ENCODE data around the gene SCAPER.

DNA sequence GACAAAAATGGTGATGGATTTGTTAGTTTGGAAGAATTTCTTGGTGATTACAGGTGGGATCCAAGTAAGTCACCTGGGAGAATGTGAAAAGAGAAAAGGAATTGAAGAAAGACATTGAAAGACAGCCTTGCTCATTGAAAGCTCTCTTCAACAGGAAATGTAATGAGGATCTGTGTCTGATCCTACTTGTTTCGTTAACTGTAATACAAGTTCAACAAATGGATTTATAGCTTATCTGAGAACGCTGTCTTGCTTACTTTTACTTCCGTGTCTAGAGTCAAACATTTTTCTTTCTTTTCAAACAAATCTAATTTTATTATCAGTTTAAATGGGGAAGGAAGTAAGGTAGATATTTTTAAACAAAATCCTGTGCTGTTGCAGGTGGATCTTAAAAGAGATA, 42.3 kb upstream of the SCAPER start:
- TF ChIP-seq, protein P1, sequence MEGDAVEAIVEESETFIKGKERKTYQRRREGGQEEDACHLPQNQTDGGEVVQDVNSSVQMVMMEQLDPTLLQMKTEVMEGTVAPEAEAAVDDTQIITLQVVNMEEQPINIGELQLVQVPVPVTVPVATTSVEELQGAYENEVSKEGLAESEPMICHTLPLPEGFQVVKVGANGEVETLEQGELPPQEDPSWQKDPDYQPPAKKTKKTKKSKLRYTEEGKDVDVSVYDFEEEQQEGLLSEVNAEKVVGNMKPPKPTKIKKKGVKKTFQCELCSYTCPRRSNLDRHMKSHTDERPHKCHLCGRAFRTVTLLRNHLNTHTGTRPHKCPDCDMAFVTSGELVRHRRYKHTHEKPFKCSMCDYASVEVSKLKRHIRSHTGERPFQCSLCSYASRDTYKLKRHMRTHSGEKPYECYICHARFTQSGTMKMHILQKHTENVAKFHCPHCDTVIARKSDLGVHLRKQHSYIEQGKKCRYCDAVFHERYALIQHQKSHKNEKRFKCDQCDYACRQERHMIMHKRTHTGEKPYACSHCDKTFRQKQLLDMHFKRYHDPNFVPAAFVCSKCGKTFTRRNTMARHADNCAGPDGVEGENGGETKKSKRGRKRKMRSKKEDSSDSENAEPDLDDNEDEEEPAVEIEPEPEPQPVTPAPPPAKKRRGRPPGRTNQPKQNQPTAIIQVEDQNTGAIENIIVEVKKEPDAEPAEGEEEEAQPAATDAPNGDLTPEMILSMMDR (IDR thresholded peaks at IDR 0.05; ENCODE audit: poor library complexity, severe bottlenecking), result no peak
- no peak for TF ChIP-seq EZH2 (IDR thresholded peaks at IDR 0.05; ENCODE audit: borderline replicate concordance, insufficient read depth, low read length, poor library complexity, severe bottlenecking)
